Measurements from ENCODE around the gene BICDL1.

- TF ChIP-seq CTCF (IDR thresholded peaks at IDR 0.05) = no peak
- TF ChIP-seq POLR2A (IDR thresholded peaks at IDR 0.05) = no peak
These were observed 48.1 kb upstream of the BICDL1 start for GRCh38 chr12:119940897-119941296.

Data from suprapubic skin (tissue), 3 donors.